ENCODE measurements around the gene DOCK11. TPM values are rescaled to one million over a fixed set of nuclear protein-coding genes. Genes with fewer than 3 reads are reported as not detected.
A peak's percentile ranks its signal among the peaks of the same experiment; 100 is the strongest.

The DOCK11 gene
- total and polyA plus RNA-seq, 10 of the 15 experiments (the other 5 are each of a cell fraction or from before 2014, with no cell fraction given) = 16.3 to 30.7 (median 19.8) TPM

- ATAC-seq (peak; percentile 77), FAIRE-seq (no peak), DNase-seq (ENCODE audit: low read depth, low spot score) (no peak)
- ChIA-PET POLR2A (interaction anchor here (0.7 to 1.2 kb wide), 2 partner anchors 12 to 41 kb away, joined by 3 to 5 read pairs; no protein-coding TSS in a partner anchor), CTCF (no interaction called here), RAD21 (ENCODE audit: unreplicated experiment) (interaction anchor here (1.1 kb wide), 1 partner anchor 35 kb away, joined by 4 read pairs; no protein-coding TSS in a partner anchor), SMC1A (ENCODE audit: uncharacterized antibody, unreplicated experiment) (interaction anchor here (0.8 kb wide), 1 partner anchor 17 kb away, joined by 3 read pairs; no protein-coding TSS in a partner anchor)
- TF ChIP-seq FOXK2 (IDR thresholded peaks at IDR 0.05) (no peak), PBX3 (IDR thresholded peaks at IDR 0.05; ENCODE audit: insufficient replicate concordance, low read depth, low read length) (no peak), NFIC (IDR thresholded peaks at IDR 0.05; ENCODE audit: low read depth, low read length) (peak; percentile 25; the same call in 1 of the 2 replicates), BRCA1 (IDR thresholded peaks at IDR 0.05; ENCODE audit: low read depth, low read length) (no peak), E4F1 (IDR thresholded peaks at IDR 0.05; ENCODE audit: borderline replicate concordance, partially characterized antibody) (no peak), RUNX3 (IDR thresholded peaks at IDR 0.05; ENCODE audit: low read length) (peak; percentile 52), PAX5 (IDR thresholded peaks at IDR 0.05; ENCODE audit: borderline replicate concordance, low read depth, low read length) (no peak), MLLT1 (IDR thresholded peaks at IDR 0.05) (0 out of 2 replicates have a peak, but pooled peaks have one; percentile 18), CREB1 (IDR thresholded peaks at IDR 0.05; ENCODE audit: low read depth) (0 out of 2 replicates have a peak, but pooled peaks have one; percentile 15), RELB (IDR thresholded peaks at IDR 0.05; ENCODE audit: low read depth) (peak; percentile 69; the same call in 1 of the 2 replicates)
- Histone ChIP-seq H4K20me1 (ENCODE audit: control insufficient read depth, insufficient read depth) (no peaks in the 10 kb centered on the region), H3K79me2 (ENCODE audit: control insufficient read depth, insufficient read depth, low read length) (no peaks in the 10 kb centered on the region), H2AFZ (ENCODE audit: control insufficient read depth, low read depth, low read length) (no peak overlapping the region), H3K27ac (ENCODE audit: control insufficient read depth, insufficient read depth) (no peak overlapping the region), H3K36me3 (ENCODE audit: control insufficient read depth in 2 of 2, insufficient read depth in 2 of 2, low read length in 1 of 2) (no peaks in the 10 kb centered on the region), H3K9ac (ENCODE audit: control insufficient read depth, insufficient read depth, low read length) (no peak overlapping the region), H3K4me2 (ENCODE audit: control insufficient read depth, insufficient read depth) (no peak overlapping the region), H3K27me3 (replicated peaks in 1 of 2; ENCODE audit: control insufficient read depth in 2 of 2, insufficient read depth in 2 of 2, low read length in 1 of 2) (no peaks in the 10 kb centered on the region), H3K9me3 (replicated peaks; ENCODE audit: control insufficient read depth, insufficient read depth, low read length) (no peaks in the 10 kb centered on the region), H3K4me1 (ENCODE audit: control insufficient read depth, insufficient read depth, low read length) (no peaks in the 10 kb centered on the region), H3K4me3 (no peak overlapping the region)
- intact Hi-C loops (cut with micrococcal nuclease; ENCODE audit: unreplicated experiment) = no loop called here
- BruUV-seq (replicated peaks) = no TSS peak
- in situ Hi-C loops (cut with MboI) = no loop called here
- 39% methylated on average over 12 of the region's 13 CpGs for WGBS (ENCODE audit: insufficient coverage, insufficient replicate concordance, low lambda C conversion rate, missing lambda C conversion rate)
Observed at GRCh38 chrX:118717678-118718391, 222.2 kb downstream of the DOCK11 start.
